Astrocyte (in vitro differentiated cells and primary cell): ENCODE measurements around the gene JSRP1. TPM values are rescaled to one million over a fixed set of nuclear protein-coding genes. Genes with fewer than 3 reads are reported as not detected.

Source experiments
- DNase-seq: peaks from one replicate; pipeline ENCODE4 v3.0.0-alpha.2; 2010; ENCODE audit warnings: low read depth
- FAIRE-seq: peaks from 2 replicates; lab custom pipeline; 2011; peaks lifted over from hg19 to GRCh38; lab: Jason Lieb, UNC
- H2AFZ ChIP-seq: 2 replicates; pipeline ENCODE4 v1.6.0; 2012; ENCODE audit warnings: low read depth, low read length, inconsistent platforms
- H3K27ac ChIP-seq: 2 replicates; pipeline ENCODE4 v1.5.1; 2011; ENCODE audit warnings: low read depth, low read length, inconsistent platforms
- H3K27me3 ChIP-seq: 2 replicates; pipeline ENCODE4 v1.6.0; 2011; ENCODE audit warnings: low read length, inconsistent platforms; ENCODE audit not compliant: insufficient read depth
- H3K36me3 ChIP-seq: 2 replicates; pipeline ENCODE4 v1.5.1; 2011; ENCODE audit warnings: low read length, inconsistent platforms; ENCODE audit not compliant: insufficient read depth
- H3K4me1 ChIP-seq: 2 replicates; pipeline ENCODE4 v1.5.1; 2011; ENCODE audit warnings: low read length, inconsistent platforms; ENCODE audit not compliant: insufficient read depth
- H3K4me2 ChIP-seq: 2 replicates; pipeline ENCODE4 v1.6.0; 2012; ENCODE audit warnings: low read length, inconsistent platforms
- H3K4me3 ChIP-seq: 2 replicates; pipeline ENCODE4 v1.5.1; 2011; ENCODE audit warnings: low read depth, mild to moderate bottlenecking, low read length, inconsistent platforms; ENCODE audit not compliant: insufficient read depth
- H3K79me2 ChIP-seq: 2 replicates; pipeline ENCODE4 v1.6.0; 2012; ENCODE audit warnings: mild to moderate bottlenecking, low read length, inconsistent platforms; ENCODE audit not compliant: insufficient read depth
- H3K9ac ChIP-seq: 2 replicates; pipeline ENCODE4 v1.6.0; 2012; ENCODE audit warnings: mild to moderate bottlenecking, low read length, inconsistent platforms
- H3K9me3 ChIP-seq: 2 replicates; pipeline ENCODE4 v1.5.1; 2012; ENCODE audit warnings: low read depth, mild to moderate bottlenecking, low read length, inconsistent platforms; ENCODE audit not compliant: insufficient read depth
- H4K20me1 ChIP-seq: 2 replicates; pipeline ENCODE4 v1.6.0; 2012; ENCODE audit warnings: low read length, inconsistent platforms; ENCODE audit not compliant: insufficient read depth
- H3K27ac Mint-ChIP-seq: one replicate; pipeline ENCODE4 v1.8.0; 2021; ENCODE audit warnings: mild to moderate bottlenecking, mixed read lengths; ENCODE audit not compliant: unreplicated experiment
- H3K27me3 Mint-ChIP-seq: one replicate; pipeline ENCODE4 v1.8.0; 2021; ENCODE audit warnings: low read depth, mixed read lengths; ENCODE audit not compliant: unreplicated experiment
- H3K36me3 Mint-ChIP-seq: one replicate; pipeline ENCODE4 v1.8.0; 2021; ENCODE audit warnings: low read depth, mixed read lengths; ENCODE audit not compliant: unreplicated experiment
- H3K4me1 Mint-ChIP-seq: one replicate; pipeline ENCODE4 v1.8.0; 2021; ENCODE audit warnings: low read depth, mixed read lengths; ENCODE audit not compliant: unreplicated experiment
- H3K4me3 Mint-ChIP-seq: one replicate; pipeline ENCODE4 v1.8.0; 2021; ENCODE audit warnings: mild to moderate bottlenecking, moderate library complexity, mixed read lengths; ENCODE audit not compliant: unreplicated experiment
- H3K9me3 Mint-ChIP-seq: one replicate; pipeline ENCODE4 v1.8.0; 2021; ENCODE audit warnings: mild to moderate bottlenecking, mixed read lengths; ENCODE audit not compliant: unreplicated experiment
- EZH2 ChIP-seq: IDR thresholded peaks from 2 replicates; pipeline ENCODE4 v1.6.1; 2012; ENCODE audit warnings: mild to moderate bottlenecking, low read length, inconsistent platforms; ENCODE audit not compliant: insufficient read depth
- total RNA-seq: library from RNA; stranded (reverse); gene quantifications from 2 replicates; pipeline ENCODE4 v1.2.1, GENCODE V29; 2021
- TF ChIP-seq, protein P1 (sequence below): IDR thresholded peaks from 2 replicates; pipeline ENCODE4 v1.5.1; 2011; ENCODE audit warnings: low read depth, mild to moderate bottlenecking, inconsistent platforms, low read length, moderate library complexity; ENCODE audit not compliant: insufficient read depth

Gene JSRP1
- total RNA-seq, 1 donor from 2014 or later: 0.36 TPM

DNA sequence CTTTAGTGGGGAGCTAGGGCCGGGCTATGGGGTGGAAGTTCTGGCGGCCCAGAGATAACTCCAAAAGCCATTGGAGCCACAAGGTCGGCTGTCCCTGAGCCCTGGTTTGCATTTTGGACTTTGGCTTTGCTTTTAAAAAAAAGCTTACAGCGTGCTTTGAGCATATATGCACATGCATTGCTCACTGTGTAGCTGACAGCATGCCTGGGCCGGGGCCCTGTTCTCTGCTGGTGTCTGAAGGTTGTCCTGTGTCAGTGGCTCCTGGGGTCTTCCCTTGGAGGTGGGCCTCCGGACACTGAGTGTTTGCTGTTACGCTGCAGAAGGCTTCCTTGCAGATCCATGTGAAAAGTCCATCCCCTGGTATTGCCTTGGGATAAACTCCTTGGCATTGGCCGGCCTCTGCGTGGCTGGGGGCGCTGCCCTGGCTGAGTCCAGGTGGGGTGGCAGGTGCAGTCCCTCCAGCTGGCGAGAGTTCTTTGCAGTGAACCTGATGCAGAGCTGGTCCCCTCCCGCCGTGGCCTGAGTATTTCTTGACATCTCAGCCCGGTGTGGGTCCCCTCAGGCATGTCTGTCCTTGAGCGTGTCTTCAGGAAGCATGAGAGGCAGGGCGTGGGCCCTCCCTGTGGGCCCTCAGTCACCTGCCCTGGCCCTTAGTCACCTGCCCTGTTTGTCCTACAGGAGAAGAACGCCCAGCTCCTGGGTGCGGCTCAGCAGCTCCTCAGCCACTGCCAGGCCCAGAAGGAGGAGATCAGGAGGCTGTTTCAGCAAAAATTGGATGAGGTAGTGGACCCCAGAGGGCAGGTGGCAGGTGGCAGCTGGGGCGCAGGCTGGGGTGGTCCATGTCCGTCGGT lies 43.1 kb downstream of the JSRP1 start:
- H3K4me3 Mint-ChIP-seq: no peak overlapping the region
- H3K9me3 Mint-ChIP-seq: no peaks in the 10 kb centered on the region

DNA sequence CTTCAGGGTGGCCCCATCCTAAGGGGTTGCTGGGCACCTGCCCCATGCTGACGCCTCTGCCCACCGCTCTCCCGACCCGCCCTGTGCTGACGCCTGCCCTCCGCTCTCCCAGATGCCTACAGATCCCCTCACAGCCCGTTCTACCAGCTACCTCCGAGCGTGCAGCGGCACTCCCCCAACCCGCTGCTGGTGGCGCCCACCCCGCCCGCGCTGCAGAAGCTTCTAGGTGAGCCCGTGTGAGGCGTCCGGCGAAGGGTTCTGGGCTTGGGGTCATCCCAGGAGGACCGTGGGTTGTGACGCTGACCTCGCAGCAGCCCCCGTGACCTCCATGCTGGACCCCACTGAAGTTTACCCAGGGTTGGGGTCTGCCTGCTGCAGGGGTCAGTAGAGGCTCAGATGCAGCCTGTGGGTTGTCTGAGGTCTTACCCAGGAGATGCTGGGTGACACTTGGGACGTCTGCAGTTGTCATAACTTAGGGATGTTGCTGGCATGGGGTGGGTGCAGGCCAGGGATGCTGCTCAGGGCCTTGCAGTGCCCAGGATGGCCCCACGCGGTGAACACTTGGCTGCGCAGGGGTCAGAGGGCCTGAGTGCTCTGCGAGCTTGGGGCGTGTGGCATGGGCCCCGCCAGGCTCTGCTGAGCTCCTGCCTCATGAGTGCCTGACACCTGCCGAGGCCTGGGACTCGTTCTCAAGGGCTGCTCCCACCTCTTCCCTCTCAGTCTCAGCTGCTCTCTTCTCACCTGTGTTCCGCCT lies 45.1 kb downstream of the JSRP1 start:
- H3K79me2 ChIP-seq: peaks cover 14% of the 10 kb centered on the region
- H3K4me2 ChIP-seq: no peak overlapping the region
- peaks cover 40% of the 10 kb centered on the region for H4K20me1 ChIP-seq
- peaks cover 23% of the 10 kb centered on the region for H3K36me3 ChIP-seq
- peaks cover 4% of the 10 kb centered on the region for H3K4me1 Mint-ChIP-seq
- no peak overlapping the region for H3K9ac ChIP-seq
- no peak overlapping the region for H3K4me3 Mint-ChIP-seq
- H3K27ac ChIP-seq: no peak overlapping the region
- no peak overlapping the region for H3K27ac Mint-ChIP-seq
- H3K36me3 Mint-ChIP-seq: peaks cover 11% of the 10 kb centered on the region
- no peaks in the 10 kb centered on the region for H3K27me3 Mint-ChIP-seq
- FAIRE-seq: no peak
- DNase-seq: no peak
- no peaks in the 10 kb centered on the region for H3K9me3 ChIP-seq
- peaks cover 21% of the 10 kb centered on the region for H3K4me1 ChIP-seq
- TF ChIP-seq, protein P1, sequence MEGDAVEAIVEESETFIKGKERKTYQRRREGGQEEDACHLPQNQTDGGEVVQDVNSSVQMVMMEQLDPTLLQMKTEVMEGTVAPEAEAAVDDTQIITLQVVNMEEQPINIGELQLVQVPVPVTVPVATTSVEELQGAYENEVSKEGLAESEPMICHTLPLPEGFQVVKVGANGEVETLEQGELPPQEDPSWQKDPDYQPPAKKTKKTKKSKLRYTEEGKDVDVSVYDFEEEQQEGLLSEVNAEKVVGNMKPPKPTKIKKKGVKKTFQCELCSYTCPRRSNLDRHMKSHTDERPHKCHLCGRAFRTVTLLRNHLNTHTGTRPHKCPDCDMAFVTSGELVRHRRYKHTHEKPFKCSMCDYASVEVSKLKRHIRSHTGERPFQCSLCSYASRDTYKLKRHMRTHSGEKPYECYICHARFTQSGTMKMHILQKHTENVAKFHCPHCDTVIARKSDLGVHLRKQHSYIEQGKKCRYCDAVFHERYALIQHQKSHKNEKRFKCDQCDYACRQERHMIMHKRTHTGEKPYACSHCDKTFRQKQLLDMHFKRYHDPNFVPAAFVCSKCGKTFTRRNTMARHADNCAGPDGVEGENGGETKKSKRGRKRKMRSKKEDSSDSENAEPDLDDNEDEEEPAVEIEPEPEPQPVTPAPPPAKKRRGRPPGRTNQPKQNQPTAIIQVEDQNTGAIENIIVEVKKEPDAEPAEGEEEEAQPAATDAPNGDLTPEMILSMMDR: no peak
- no peak for TF ChIP-seq EZH2
- H3K9me3 Mint-ChIP-seq: no peaks in the 10 kb centered on the region
- H2AFZ ChIP-seq: no peak overlapping the region
- no peaks in the 10 kb centered on the region for H3K27me3 ChIP-seq
- H3K4me3 ChIP-seq: no peak overlapping the region

More for the DNA sequence above, 43.1 kb downstream of the JSRP1 start:
- no peak for TF ChIP-seq EZH2
- TF ChIP-seq, protein P1: no peak
- FAIRE-seq: no peak
- no peaks in the 10 kb centered on the region for H3K27me3 Mint-ChIP-seq
- Histone ChIP-seq H3K36me3 (peaks cover 19% of the 10 kb centered on the region), H3K4me1 (peaks cover 11% of the 10 kb centered on the region), H3K4me2 (no peak overlapping the region), H3K4me3 (no peak overlapping the region), H3K79me2 (peaks cover 3% of the 10 kb centered on the region), H2AFZ (no peak overlapping the region), H3K27me3 (no peaks in the 10 kb centered on the region), H3K27ac (no peak overlapping the region), H3K9me3 (no peaks in the 10 kb centered on the region), H4K20me1 (peaks cover 33% of the 10 kb centered on the region), H3K9ac (no peak overlapping the region)
- no peak for DNase-seq
- H3K4me1 Mint-ChIP-seq: peaks cover 4% of the 10 kb centered on the region
- peaks cover 14% of the 10 kb centered on the region for H3K36me3 Mint-ChIP-seq
- H3K27ac Mint-ChIP-seq: no peak overlapping the region
